Brain microvascular endothelial cell (primary cell): Measurements from ENCODE around the gene ANKDD1B.

Experiments used
- DNase-seq: peaks from one replicate; pipeline ENCODE4 v3.0.0-alpha.2; 2020
- H3K27ac ChIP-seq: fragments of 250-450 bp; sonication (Bioruptor Pico); 2 replicates; pipeline ENCODE4 v1.5.1; 2020; ENCODE audit warnings: mild to moderate bottlenecking, moderate library complexity
- H3K27me3 ChIP-seq: fragments of 250-450 bp; sonication (Bioruptor Pico); replicated peaks from 2 replicates; pipeline ENCODE4 v1.5.1; 2020; ENCODE audit warnings: mild to moderate bottlenecking
- H3K36me3 ChIP-seq: fragments of 250-450 bp; sonication (Bioruptor Pico); replicated peaks from 2 replicates; pipeline ENCODE4 v1.5.1; 2020; ENCODE audit warnings: mild to moderate bottlenecking
- H3K4me3 ChIP-seq: 2 replicates; pipeline ENCODE4 v1.5.1; 2011; ENCODE audit warnings: low read depth, mild to moderate bottlenecking, control low read depth, low read length, moderate library complexity
- in situ Hi-C: cut with HindIII; loops from 2 replicates; pipeline ENCODE4 v1.10.0; 2017; ENCODE audit warnings: low sequenced_read_pairs, low pct_ligation_motif_present
- TF ChIP-seq, protein P1 (sequence below): IDR thresholded peaks from 2 replicates; pipeline ENCODE4 v1.5.1; 2011; ENCODE audit warnings: low read depth, mild to moderate bottlenecking, moderate library complexity, low read length, control low read depth, inconsistent platforms; ENCODE audit errors: missing control alignments

ANKDD1B gene

DNA sequence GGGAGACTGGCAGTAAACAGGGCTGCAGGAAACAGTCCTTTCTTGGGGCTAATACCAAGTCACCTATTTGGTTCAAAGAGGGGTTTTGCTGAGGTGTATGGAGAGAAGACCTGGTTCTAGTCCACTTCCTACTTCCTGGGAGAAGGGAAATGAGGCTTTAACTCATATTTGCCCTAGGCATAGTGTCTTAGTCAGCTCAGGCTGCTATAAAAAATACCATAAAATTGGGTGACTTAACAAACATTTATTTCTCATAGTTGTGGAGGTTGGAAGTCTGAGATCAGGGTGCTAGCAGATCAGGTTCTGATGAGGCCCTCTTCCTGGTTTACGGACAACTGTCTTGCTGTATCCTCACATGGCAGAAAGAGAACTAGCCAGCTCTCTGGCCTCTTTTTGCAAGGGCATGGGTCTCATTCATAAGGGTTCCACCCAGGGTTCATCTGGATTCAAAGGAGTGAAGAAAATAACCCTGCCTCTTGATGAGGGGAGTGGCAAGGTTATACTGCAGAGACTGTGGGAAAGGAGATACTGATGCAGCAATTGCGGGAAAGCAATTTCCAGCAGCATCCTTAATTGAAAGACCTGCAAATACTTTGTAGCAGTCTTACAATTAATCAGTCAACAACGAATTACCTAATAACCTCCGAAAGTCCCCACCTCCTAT lies 40.5 kb downstream of the ANKDD1B start:
- no peaks in the 10 kb centered on the region for H3K36me3 ChIP-seq
- H3K27ac ChIP-seq, result no peak overlapping the region
- no peaks in the 10 kb centered on the region for H3K27me3 ChIP-seq
- no peak overlapping the region for H3K4me3 ChIP-seq
- in situ Hi-C loops, result no loop called here
- no peak for DNase-seq
- TF ChIP-seq, protein P1, sequence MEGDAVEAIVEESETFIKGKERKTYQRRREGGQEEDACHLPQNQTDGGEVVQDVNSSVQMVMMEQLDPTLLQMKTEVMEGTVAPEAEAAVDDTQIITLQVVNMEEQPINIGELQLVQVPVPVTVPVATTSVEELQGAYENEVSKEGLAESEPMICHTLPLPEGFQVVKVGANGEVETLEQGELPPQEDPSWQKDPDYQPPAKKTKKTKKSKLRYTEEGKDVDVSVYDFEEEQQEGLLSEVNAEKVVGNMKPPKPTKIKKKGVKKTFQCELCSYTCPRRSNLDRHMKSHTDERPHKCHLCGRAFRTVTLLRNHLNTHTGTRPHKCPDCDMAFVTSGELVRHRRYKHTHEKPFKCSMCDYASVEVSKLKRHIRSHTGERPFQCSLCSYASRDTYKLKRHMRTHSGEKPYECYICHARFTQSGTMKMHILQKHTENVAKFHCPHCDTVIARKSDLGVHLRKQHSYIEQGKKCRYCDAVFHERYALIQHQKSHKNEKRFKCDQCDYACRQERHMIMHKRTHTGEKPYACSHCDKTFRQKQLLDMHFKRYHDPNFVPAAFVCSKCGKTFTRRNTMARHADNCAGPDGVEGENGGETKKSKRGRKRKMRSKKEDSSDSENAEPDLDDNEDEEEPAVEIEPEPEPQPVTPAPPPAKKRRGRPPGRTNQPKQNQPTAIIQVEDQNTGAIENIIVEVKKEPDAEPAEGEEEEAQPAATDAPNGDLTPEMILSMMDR, result no peak

DNA sequence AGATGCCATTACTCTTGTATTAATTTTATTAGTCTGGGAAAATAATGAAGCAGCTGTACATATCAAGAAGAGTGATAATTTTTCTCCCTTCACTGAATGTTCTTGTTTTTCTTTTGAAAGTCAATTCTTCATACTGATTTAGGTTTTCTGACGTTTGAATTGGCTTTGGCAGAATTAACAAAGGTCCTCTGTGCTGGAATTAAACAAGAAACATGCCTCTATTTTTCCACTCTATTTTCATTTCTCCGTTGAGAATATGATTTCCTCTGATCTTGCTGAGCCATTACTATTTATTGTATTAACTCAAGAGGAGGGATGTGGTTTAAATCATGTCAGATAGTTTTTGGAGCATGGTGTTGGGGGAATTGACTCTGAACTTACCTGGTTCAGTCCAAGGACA lies 42.3 kb downstream of the ANKDD1B start:
- Histone ChIP-seq H3K27ac (no peak overlapping the region), H3K4me3 (no peak overlapping the region)

DNA sequence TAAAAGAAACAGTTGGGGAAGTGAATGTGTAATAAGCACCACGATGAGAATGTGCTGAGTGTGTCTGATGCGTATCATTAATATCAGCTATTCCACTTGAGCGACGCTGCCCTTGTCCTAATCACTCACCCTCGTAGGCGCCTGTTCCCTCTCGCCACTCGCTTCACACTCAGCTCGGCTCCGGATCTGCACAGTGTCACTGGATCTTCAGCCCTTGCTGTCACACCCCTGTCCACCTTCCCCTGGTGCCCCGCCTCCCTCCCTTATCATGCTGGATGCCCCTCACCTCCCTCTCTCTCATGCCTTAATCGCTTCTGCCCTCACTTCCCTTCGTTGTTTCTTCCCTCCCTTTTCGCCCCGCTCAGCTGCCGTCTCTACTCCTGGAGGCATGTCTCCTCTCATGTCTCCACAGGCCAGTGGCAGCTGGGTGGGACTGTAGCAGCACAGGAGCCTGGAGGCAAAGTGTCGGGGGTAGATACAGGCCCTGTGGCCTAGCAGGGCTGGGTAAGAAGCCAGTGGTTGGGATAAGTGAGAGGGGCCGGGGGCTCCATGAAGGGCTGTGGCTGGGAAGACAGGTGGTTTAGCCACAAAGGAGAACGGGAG lies 43.5 kb downstream of the ANKDD1B start:
- H3K4me3 ChIP-seq, result no peak overlapping the region
- TF ChIP-seq, protein P1, result no peak
- no peak for DNase-seq
- H3K36me3 ChIP-seq, result no peaks in the 10 kb centered on the region
- H3K27me3 ChIP-seq, result no peaks in the 10 kb centered on the region
- H3K27ac ChIP-seq, result no peak overlapping the region
- in situ Hi-C loops, result no loop called here

More for the DNA sequence above, 42.3 kb downstream of the ANKDD1B start:
- TF ChIP-seq, protein P1, result no peak
- in situ Hi-C loops, result no loop called here
- no peaks in the 10 kb centered on the region for H3K27me3 ChIP-seq
- no peaks in the 10 kb centered on the region for H3K36me3 ChIP-seq
- no peak for DNase-seq

DNA sequence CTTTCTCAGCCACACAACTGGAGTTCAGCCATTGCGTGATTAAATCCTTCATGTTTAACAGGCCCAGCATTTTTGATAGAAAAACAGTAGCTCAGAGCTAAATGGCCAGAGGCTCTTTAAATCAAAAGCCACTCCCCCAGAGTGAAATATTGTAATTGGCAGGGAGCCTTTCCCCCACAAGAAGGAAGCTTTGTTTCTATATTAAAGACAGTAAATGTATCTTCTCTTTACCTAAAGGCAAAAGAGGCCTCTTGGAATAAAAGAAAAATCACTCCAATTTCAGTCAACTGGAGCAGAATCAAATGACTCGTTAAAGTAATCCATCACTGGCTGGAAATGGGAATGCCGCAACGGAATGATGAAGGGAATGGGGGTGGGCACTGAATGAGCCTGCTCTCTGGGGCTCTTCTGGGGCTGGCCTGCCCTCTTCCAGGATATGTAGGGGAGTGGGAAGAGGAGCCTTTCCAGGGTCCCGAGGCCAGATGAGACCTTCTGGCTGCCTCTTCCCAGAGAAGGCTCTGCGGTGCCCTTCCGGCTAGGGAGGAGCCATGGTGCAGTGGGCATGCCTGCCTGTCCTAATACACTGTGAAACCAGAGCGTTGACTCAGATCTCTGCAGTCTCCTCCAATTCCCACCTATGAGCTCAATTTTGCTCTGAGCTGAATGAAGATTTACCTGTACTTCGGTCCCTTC lies 45.2 kb downstream of the ANKDD1B start:
- Histone ChIP-seq H3K27ac (peak overlapping the region; percentile 27), H3K27me3 (no peaks in the 10 kb centered on the region), H3K36me3 (no peaks in the 10 kb centered on the region), H3K4me3 (peak overlapping the region; percentile 68)
- TF ChIP-seq, protein P1, result no peak
- no peak for DNase-seq
- in situ Hi-C loops, result no loop called here

DNA sequence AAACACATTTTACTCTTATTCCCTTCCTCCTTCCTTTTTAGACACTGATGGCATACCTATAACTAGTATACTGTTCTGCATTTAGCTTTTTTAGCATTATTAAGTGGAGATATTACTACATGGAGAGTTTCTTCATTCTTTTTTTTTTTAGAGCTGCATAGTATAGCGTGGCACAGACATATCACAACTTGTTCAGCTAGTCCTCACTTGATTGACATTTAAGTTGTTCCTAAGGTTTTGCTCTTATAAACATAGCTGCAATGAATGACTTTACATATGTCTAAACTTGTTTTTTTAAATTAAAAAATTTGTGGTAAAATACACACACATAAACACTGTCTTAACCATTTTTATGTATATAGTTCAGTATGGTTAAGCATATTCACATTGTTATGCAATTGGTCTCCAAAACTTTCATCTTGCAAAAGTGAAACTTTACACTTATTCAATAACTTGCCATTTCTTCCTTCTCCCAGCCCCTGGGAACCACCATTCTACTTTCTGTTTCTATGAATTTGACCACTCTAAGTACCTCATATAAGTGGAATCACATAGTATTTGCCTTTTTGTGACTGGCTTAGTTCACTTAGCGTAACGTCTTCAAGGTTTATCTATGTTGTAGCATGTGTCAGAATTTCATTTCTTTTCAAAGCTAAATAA lies 48.7 kb downstream of the ANKDD1B start:
- Histone ChIP-seq H3K4me3 (no peak overlapping the region), H3K36me3 (no peaks in the 10 kb centered on the region), H3K27ac (no peak overlapping the region), H3K27me3 (no peaks in the 10 kb centered on the region)
- DNase-seq, result no peak
- in situ Hi-C loops, result no loop called here
- TF ChIP-seq, protein P1, result no peak
